SK-N-MC (cell line): Measurements from ENCODE around the gene CALHM1.

Source experiments
- DNase-seq: peaks from one replicate; pipeline ENCODE4 v3.0.0-alpha.2; 2011; ENCODE audit warnings: low read depth, low spot score
- H3K27ac ChIP-seq: fragments of 200-600 bp; sonication (generic); 2 replicates; pipeline ENCODE4 v1.5.1; 2016; ENCODE audit warnings: mixed run types
- H3K36me3 ChIP-seq: fragments of 200-600 bp; sonication (generic); 2 replicates; pipeline ENCODE4 v1.6.1; 2017; ENCODE audit warnings: antibody characterized with exemption, low read length, mixed read lengths; ENCODE audit not compliant: insufficient read depth
- H3K4me3 ChIP-seq: fragments of 200-600 bp; sonication (generic); 2 replicates; pipeline ENCODE4 v1.5.1; 2016
- H3K9ac ChIP-seq: fragments of 200-600 bp; sonication (generic); 2 replicates; pipeline ENCODE4 v1.8.0; 2017; ENCODE audit warnings: mixed run types, mixed read lengths; ENCODE audit not compliant: insufficient read length
- H3K9me3 ChIP-seq: fragments of 200-600 bp; sonication (generic); 2 replicates; pipeline ENCODE4 v1.6.1; 2017; ENCODE audit warnings: low read depth, mild to moderate bottlenecking, antibody characterized with exemption, low read length, moderate library complexity, mixed read lengths
- EZH2 ChIP-seq: fragments of 200-600 bp; sonication (generic); IDR thresholded peaks from one replicate; pipeline ENCODE4 v1.6.1; 2017; ENCODE audit warnings: antibody characterized with exemption
- FOXP2 ChIP-seq: optimal IDR thresholded peaks from 2 replicates; pipeline ENCODE3; 2011; ENCODE audit warnings: mild to moderate bottlenecking, moderate library complexity; ENCODE audit not compliant: insufficient read depth; ENCODE audit errors: extremely low read length, control extremely low read depth
- POLR2AphosphoS5 ChIP-seq: IDR thresholded peaks from 2 replicates; pipeline ENCODE4 v1.6.1; 2012; ENCODE audit warnings: mild to moderate bottlenecking, low read depth, low read length, borderline replicate concordance

The CALHM1 gene

DNA sequence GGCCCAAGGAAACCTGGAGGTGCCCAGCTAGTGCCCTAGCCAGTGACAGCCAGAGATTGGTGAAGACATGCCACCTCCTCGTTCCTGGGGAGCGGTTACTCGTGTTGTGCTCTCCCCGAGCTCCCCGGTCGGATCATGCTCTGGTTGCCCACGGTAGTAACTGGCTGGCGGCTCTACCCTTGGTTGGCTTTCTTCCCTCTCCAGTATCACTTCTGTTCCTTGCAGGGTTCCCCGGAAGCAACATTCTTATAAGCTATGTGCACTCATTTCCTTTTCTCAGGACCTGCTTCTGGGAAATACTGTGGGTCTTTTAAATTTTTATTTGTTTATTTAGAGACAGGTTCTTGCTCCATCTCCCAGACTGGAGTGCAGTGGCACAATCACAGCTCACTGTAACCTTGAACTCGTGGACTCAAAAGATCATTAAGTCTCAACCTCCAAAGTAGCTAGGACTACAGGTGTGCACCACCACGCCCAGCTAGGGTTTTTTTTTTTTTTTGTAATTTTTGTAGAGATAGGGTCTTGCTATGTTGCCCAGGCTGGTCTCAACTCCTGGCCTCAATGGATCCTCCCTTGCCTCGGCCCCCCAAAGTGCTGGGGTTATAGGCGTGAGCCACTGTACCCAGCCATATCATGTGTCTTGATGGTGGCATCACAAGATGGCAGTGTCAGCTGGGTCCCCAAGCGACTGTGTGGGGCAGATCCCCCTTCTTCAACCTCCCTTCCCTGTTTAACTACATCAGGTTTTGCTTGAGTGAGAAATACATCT, 6.9 kb upstream of the CALHM1 start:
- Histone ChIP-seq H3K36me3 (no peaks in the 10 kb centered on the region), H3K4me3 (no peak overlapping the region), H3K27ac (no peak overlapping the region), H3K9me3 (no peaks in the 10 kb centered on the region), H3K9ac (no peak overlapping the region)
- TF ChIP-seq POLR2AphosphoS5 (no peak), FOXP2 (no peak), EZH2 (no peak)
- no peak for DNase-seq

DNA sequence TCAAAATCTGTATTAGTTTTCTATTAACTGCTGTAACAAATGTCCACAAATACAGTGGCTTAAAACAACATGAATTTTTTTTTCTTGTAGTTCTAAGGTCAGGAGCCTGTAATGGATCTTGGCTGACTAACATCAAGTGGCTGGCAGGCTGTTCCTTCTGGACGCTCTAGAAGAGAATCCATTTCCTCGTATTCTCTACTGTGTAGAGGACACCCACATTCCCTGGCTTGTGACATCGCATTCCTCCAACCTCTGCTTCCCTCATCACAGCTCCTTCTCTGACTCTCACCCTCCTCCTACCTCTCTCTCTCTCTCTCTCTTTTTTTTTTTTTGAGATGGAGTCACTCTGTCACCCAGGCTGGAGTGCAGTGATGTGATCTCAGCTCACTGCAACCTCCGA, 4.8 kb upstream of the CALHM1 start:
- H3K9me3 ChIP-seq = no peaks in the 10 kb centered on the region
- DNase-seq = no peak
- no peak overlapping the region for H3K27ac ChIP-seq
- H3K36me3 ChIP-seq = no peaks in the 10 kb centered on the region
- no peak for TF ChIP-seq EZH2
- no peak for TF ChIP-seq POLR2AphosphoS5
- TF ChIP-seq FOXP2 = no peak
- no peak overlapping the region for H3K4me3 ChIP-seq
- H3K9ac ChIP-seq = no peak overlapping the region

DNA sequence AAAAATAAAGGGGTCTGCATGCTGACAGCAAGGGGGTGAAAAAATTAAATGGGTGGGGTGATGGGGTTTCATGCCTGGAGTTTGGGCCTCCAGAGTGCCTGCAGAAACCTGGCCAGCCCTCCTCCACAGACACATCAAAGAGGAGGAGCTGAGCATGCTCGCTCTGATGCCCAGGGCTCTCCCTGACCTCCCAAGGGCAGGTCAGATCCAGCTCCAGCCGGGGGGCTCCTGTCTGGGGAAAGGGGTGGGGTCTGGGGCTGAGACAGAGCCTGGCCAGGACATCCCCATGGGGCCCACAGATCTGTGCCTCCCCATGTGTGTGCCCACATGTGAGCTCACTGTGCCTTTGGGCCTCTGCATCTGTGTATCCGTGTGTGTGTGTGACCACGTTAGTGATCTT, 915 bp upstream of the CALHM1 start:
- DNase-seq = no peak
- Histone ChIP-seq H3K4me3 (no peak overlapping the region), H3K27ac (no peak overlapping the region), H3K9ac (no peak overlapping the region), H3K36me3 (no peaks in the 10 kb centered on the region), H3K9me3 (no peaks in the 10 kb centered on the region)
- TF ChIP-seq EZH2 = no peak
- no peak for TF ChIP-seq FOXP2
- no peak for TF ChIP-seq POLR2AphosphoS5

DNA sequence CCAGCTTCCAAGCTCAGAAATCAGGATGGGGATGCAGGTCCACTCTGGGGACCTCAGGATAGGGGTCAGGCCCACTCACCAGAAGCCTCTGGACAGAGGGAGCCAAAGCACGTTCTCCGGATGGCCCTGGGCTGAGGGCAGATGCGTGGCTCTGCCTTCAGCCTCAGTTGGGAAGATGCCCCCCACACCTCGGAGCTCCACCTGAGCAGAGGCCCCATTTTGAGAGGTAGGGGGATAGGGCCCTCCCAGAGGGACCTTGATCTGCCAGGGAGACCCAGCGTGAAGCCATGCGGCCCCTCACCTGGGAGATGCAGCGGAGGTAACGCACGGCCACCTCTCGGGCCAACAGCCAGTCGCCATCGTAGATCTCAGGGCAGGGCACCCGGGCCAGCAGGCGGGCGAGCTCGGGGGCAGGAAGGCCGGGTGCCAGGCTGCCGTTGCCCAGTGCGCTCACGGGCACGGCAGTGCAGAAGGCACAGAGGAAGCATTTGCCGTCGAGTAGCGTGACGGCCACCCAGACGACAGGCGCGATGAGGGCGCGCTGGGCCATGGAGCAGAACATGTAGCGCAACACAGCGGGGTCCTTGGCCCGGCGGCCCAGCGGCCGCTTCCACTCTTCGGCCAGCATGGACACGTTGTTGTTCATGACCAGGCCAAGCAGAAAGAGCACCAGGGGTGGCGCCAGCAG, 660 bp downstream of the CALHM1 start:
- Histone ChIP-seq H3K36me3 (no peaks in the 10 kb centered on the region), H3K27ac (no peak overlapping the region), H3K4me3 (no peak overlapping the region), H3K9me3 (no peaks in the 10 kb centered on the region), H3K9ac (no peak overlapping the region)
- TF ChIP-seq EZH2 (no peak), POLR2AphosphoS5 (no peak), FOXP2 (no peak)
- no peak for DNase-seq

DNA sequence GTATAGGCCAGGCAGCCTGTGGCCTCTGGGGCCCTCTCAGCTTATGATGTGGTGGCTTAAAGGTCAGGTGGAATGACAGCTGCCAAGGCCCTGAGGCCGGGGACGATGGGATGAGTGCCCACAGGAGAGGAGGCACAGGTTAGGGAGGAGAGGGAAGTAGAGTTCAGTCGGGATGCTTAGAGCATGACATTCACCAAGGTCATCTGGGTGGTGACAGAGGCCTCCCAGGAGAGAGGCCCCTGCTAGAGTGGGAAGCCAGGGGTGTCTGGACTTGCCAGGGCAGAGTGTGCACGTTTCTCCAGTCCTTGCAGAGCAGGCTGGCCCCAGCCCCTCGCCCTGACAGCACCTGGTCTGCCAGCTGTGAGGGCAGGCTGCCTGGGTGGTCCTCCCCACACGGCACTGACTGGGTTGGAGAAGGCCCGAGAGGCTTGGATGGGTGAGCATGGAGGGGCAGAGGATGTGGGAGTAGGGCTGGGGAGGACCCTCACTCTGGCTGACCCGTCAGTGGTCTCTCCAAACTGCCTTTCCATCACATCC, 1.5 kb downstream of the CALHM1 start:
- no peak overlapping the region for H3K27ac ChIP-seq

DNA sequence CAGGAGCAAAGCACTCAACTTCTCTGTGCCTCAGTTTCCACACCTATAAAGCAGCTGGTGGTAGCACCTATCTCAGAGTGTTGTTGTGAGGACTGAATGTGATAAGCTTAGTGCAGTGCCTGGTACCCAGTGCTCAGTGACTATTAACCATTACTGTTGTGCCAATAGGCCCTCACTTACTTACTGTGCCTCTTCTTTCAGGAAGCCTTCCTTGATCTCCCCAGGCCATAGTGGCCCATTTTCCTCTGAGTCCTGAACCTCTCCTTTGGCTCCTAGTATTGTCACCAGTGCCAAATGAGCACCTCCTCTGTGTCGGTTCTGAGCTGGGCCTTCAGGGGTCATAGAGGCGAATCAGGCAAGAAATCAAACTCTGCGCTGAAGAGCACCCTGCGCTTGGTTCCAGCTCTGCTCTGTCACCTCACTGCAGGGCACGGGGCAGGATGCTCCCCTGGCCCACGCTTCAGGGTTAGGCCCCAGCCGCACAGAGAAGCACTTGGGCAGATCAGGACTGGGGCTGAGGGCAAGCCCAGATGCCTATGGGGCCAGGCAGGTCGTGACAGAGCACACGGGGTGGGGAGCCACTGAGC, 2.5 kb downstream of the CALHM1 start:
- TF ChIP-seq FOXP2 (no peak), POLR2AphosphoS5 (no peak), EZH2 (no peak)
- DNase-seq = no peak
- no peak overlapping the region for H3K9ac ChIP-seq

More for the DNA sequence above, 1.5 kb downstream of the CALHM1 start:
- Histone ChIP-seq H3K9ac (no peak overlapping the region), H3K4me3 (no peak overlapping the region), H3K36me3 (no peaks in the 10 kb centered on the region), H3K9me3 (no peaks in the 10 kb centered on the region)
- TF ChIP-seq POLR2AphosphoS5 = no peak
- no peak for TF ChIP-seq EZH2
- no peak for TF ChIP-seq FOXP2
- DNase-seq = no peak

DNA sequence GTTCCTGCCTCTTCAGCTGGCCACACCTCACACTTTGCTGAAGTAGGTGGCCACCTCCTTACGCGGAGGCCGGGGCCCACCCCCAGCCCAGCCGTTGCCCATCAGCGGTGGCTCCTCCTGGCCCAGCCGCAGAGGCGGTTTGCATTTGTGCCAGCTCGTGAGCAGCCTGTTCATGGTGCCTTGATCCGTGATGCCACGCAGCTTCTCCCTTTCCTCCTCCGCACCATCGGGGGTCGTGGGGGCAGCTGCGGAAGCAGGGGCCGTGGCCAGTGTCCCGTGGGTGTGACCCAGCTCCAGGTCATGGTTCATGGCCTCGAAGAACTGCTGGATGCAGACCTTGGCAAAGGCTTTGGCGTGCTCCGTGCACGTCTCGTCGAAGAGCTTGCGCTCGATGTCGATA, 3.5 kb downstream of the CALHM1 start:
- Histone ChIP-seq H3K9me3 (no peaks in the 10 kb centered on the region), H3K27ac (no peak overlapping the region), H3K36me3 (no peaks in the 10 kb centered on the region), H3K9ac (no peak overlapping the region), H3K4me3 (no peak overlapping the region)
- no peak for DNase-seq
- TF ChIP-seq POLR2AphosphoS5 (no peak), EZH2 (no peak), FOXP2 (no peak)

More for the DNA sequence above, 2.5 kb downstream of the CALHM1 start:
- H3K9me3 ChIP-seq = no peaks in the 10 kb centered on the region
- H3K27ac ChIP-seq = no peak overlapping the region
- H3K4me3 ChIP-seq = no peak overlapping the region
- no peaks in the 10 kb centered on the region for H3K36me3 ChIP-seq

DNA sequence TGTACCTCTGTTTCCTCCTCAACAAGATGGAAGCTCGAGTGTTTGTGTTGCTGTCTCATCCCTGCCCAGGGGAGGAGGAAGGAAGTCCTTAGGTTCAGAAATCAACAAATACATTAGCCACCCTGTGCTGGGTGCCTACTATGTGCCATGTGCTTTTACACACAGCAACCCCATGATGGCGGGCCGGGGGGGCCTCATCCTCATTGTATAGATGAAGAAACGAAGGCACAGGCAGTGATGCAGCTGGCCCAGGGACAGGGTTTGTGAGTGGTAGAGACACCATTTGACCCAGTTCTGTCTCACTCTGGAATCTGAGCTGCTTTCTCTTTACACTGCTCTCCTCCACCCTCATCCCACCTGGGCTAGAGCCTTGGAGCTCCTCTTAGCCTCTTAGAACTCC, 4.7 kb downstream of the CALHM1 start:
- H3K36me3 ChIP-seq = no peaks in the 10 kb centered on the region
- no peaks in the 10 kb centered on the region for H3K9me3 ChIP-seq
- no peak overlapping the region for H3K4me3 ChIP-seq
- no peak overlapping the region for H3K9ac ChIP-seq
- H3K27ac ChIP-seq = no peak overlapping the region
- no peak for DNase-seq
- TF ChIP-seq FOXP2 (no peak), EZH2 (no peak), POLR2AphosphoS5 (no peak)
